Heart left ventricle (tissue), 16 donors: Measurements from ENCODE around the gene PPFIBP1. TPM values are rescaled to one million over a fixed set of nuclear protein-coding genes. Genes with fewer than 3 reads are reported as not detected.

Source experiments
- ATAC-seq, 4 donors: fragments of 200-7000 bp; cut with Tn5 transposase; one replicate each; pipeline ENCODE4 v1.9.1; 2020 to 2022; ENCODE audit warnings: moderate library complexity in 4 of 4, mild to moderate bottlenecking in 3 of 4, moderate number of reproducible peaks in 1 of 4
- DNase-seq, 5 donors: peaks; one replicate each; pipeline ENCODE4 v3.0.0-alpha.2; 2020
- H3K27ac ChIP-seq, 12 donors: fragments of 200-600 bp; sonication (generic) in 4 of 12; one replicate each; pipeline versions ENCODE4 v1.5.0 to v1.8.0; 2016 to 2022; ENCODE audit warnings: mild to moderate bottlenecking in 2 of 12
- H3K27me3 ChIP-seq, 9 donors: fragments of 200-600 bp; sonication (generic) in 2 of 9; one replicate each; pipeline versions ENCODE4 v1.5.1 to v1.8.0; 2016 to 2022; ENCODE audit warnings: mild to moderate bottlenecking in 3 of 9
- H3K36me3 ChIP-seq, 9 donors: fragments of 200-600 bp; sonication (generic) in 2 of 9; one replicate each; pipeline versions ENCODE4 v1.5.0 to v1.8.0; 2018 to 2022; ENCODE audit warnings: mild to moderate bottlenecking in 2 of 9
- H3K4me1 ChIP-seq, 12 donors: fragments of 200-600 bp; sonication (generic) in 4 of 12; one replicate each; pipeline versions ENCODE4 v1.5.0 to v1.8.0; 2016 to 2022; ENCODE audit warnings: mild to moderate bottlenecking in 3 of 12
- H3K4me3 ChIP-seq, 12 donors: fragments of 200-600 bp; sonication (generic) in 4 of 12; one replicate each; pipeline versions ENCODE4 v1.5.0 to v1.8.0; 2017 to 2022; ENCODE audit warnings: mild to moderate bottlenecking in 9 of 12, moderate library complexity in 4 of 12
- H3K9me3 ChIP-seq, 12 donors: fragments of 200-600 bp; sonication (generic) in 4 of 12; one replicate each; pipeline versions ENCODE4 v1.5.0 to v1.8.0; 2016 to 2022; ENCODE audit warnings: mild to moderate bottlenecking in 1 of 12
- CTCF ChIP-seq, 12 donors: fragments of 200-600 bp; sonication (generic) in 4 of 12; IDR thresholded peaks; one replicate each; pipeline versions ENCODE4 v1.5.0 to v1.8.0; 2018 to 2022; ENCODE audit warnings: antibody characterized with exemption in 12 of 12, mild to moderate bottlenecking in 5 of 12
- POLR2A ChIP-seq, 2 donors: fragments of 450-650 bp; IDR thresholded peaks; one replicate each; pipeline ENCODE4 v1.6.1; 2017; ENCODE audit warnings: antibody characterized with exemption in 2 of 2, mild to moderate bottlenecking in 2 of 2, moderate library complexity in 2 of 2
- WGBS, 4 donors: extraction: QIAGEN DNeasy Blood & Tissue Kit in 2 of 4; methylation state at CpG; one replicate each; pipeline versions ENCODE4 v1.1.5 to v1.1.7; 2013 to 2018; 5-methylcytosine and 5-hydroxymethylcytosine counted together
- intact Hi-C, 10 donors: fragments of 100-400 bp; cut with DNase I; formaldehyde crosslinking; loops; one replicate each; pipeline versions ENCODE4 v1.11.1 to v1.14.2; 2022
- polyA plus RNA-seq, 2 donors: library from polyadenylated mRNA; stranded (reverse); fragments of 200-250 nt; gene quantifications; one replicate each; pipeline ENCODE4 v1.2.3, GENCODE V29; 2013
- total RNA-seq, 9 donors: library from RNA; depleted of rRNA in 2 of 9; stranded (reverse); fragments of >200 nt in 2 of 9; fragmentation: NEBNext Ultra II Directional in 3 of 9; extraction: Animal tissue kit (Norgen Biotek cat#: 25700) in 3 of 9; gene quantifications; one replicate each; pipeline versions ENCODE4 v1.1.0 to v1.2.4, GENCODE V29; 2016 to 2023
- donor health status: ischemic (EF 13 %, LVEDD 7.1; RV severe dilation, severe dysfunction).
- donor health status: healthy with polysubstance abuse.
- donor health status: DM: no; HTN: yes; CAD: no.
- donor health status: DM: no; HTN: no; CAD: no.
- donor health status: ischemic (EF 25% LVEDD 6.9; RV normal size, moderate dysfunction).
- donor health status: ischemic (EF 25% LVEDD 5.7; RV mildly dilated, moderate dysfunction).
- donor health status: healthy.
- donor health status: DM: yes; HTN: yes; CAD: no.
- donor health status: ischemic (EF 35%, LVEDD 5.7; RV mildly dilated, moderate dysfunction).
- donor health status: nonischemic (EF 11% LVEDD 7.7; RV severe dilation, severe dysfunction).
- donor health status: DM: yes; HTN: yes; CAD: no.
- donor health status: PGD.
- donor health status: ischemic (EF 29% LVEDD 5.4; RV normal size, mild dysfunction).
- donor health status: nonischemic (EF 23%, LVEDD 6.1; RV moderate dilation, normal function).

PPFIBP1 gene
- total and polyA plus RNA-seq, 11 donors = 48.7 to 413 (median 265) TPM

GRCh38 chr12:27564612-27565213, 40.7 kb downstream of the PPFIBP1 start:
- Histone ChIP-seq H3K27ac (peak overlapping the region in 10 of 12 donors; percentile 9 to 66 (median 38)), H3K27me3 (no peaks in the 10 kb centered on the region), H3K36me3 (no peaks in the 10 kb centered on the region), H3K4me3 (no peak overlapping the region), H3K9me3 (no peaks in the 10 kb centered on the region), H3K4me1 (peaks cover 8 to 82% (median 59%) of the 10 kb centered on the region in 12 donors)
- 44 to 57% (median 55%) methylated on average over 9 of the region's 9 CpGs for WGBS, 4 donors
- DNase-seq = no peak
- ATAC-seq = peak in 3 of 4 donors; percentile 27 to 30 (median 29)
- intact Hi-C loops = loop anchor here in 2 of 10 donors (5.0 kb wide), 2 partner anchors 32 to 37 kb away; no protein-coding TSS in a partner anchor
- TF ChIP-seq POLR2A (IDR thresholded peaks at IDR 0.05) = no peak
- no peak for TF ChIP-seq CTCF (IDR thresholded peaks at IDR 0.05)

- no peak overlapping the region for H3K4me3 ChIP-seq
- WGBS, 4 donors = 85 to 92% (median 87%) methylated on average over 2 of the region's 2 CpGs
- peaks cover 6 to 70% (median 47%) of the 10 kb centered on the region in 12 donors for H3K4me1 ChIP-seq
- intact Hi-C loops = loop anchor here in 1 of 10 donors (5.0 kb wide), 1 partner anchor 34 kb away; no protein-coding TSS in a partner anchor
- no peak overlapping the region for H3K27ac ChIP-seq
- no peak for DNase-seq
- ATAC-seq = no peak
- no peaks in the 10 kb centered on the region for H3K36me3 ChIP-seq
- no peaks in the 10 kb centered on the region for H3K9me3 ChIP-seq
- H3K27me3 ChIP-seq = no peaks in the 10 kb centered on the region
- TF ChIP-seq CTCF (IDR thresholded peaks at IDR 0.05) = peak in 4 of 12 donors; percentile 7 to 21 (median 10)
- TF ChIP-seq POLR2A (IDR thresholded peaks at IDR 0.05) = no peak
These were observed 42.2 kb downstream of the PPFIBP1 start for GRCh38 chr12:27566159-27566558.

- WGBS, 4 donors = 31 to 52% (median 35%) methylated on average over 2 of the region's 2 CpGs
- ATAC-seq (peak in 3 of 4 donors; percentile 28 to 44 (median 36)), DNase-seq (peak in 1 of 5 donors; percentile 40)
- TF ChIP-seq POLR2A (IDR thresholded peaks at IDR 0.05) (no peak), CTCF (IDR thresholded peaks at IDR 0.05) (no peak)
- peaks cover 4 to 69% (median 46%) of the 10 kb centered on the region in 12 donors for H3K4me1 ChIP-seq
- H3K4me3 ChIP-seq = no peak overlapping the region
- H3K27me3 ChIP-seq = no peaks in the 10 kb centered on the region
- no peaks in the 10 kb centered on the region for H3K9me3 ChIP-seq
- no peak overlapping the region for H3K27ac ChIP-seq
- no peaks in the 10 kb centered on the region for H3K36me3 ChIP-seq
- intact Hi-C loops = loop anchor here in 1 of 10 donors (5.0 kb wide), 1 partner anchor 34 kb away; no protein-coding TSS in a partner anchor
These were observed 42.6 kb downstream of the PPFIBP1 start for GRCh38 chr12:27566626-27567025.

- Histone ChIP-seq H3K4me3 (no peak overlapping the region), H3K27me3 (no peaks in the 10 kb centered on the region), H3K4me1 (peaks cover 3 to 80% (median 54%) of the 10 kb centered on the region in 12 donors), H3K9me3 (no peaks in the 10 kb centered on the region), H3K36me3 (no peaks in the 10 kb centered on the region), H3K27ac (peak overlapping the region in 5 of 12 donors; percentile 6 to 64 (median 22))
- 19 to 42% (median 27%) methylated on average over 1 of the region's 1 CpG for WGBS, 4 donors
- intact Hi-C loops = no loop called here
- DNase-seq = no peak
- TF ChIP-seq CTCF (IDR thresholded peaks at IDR 0.05) (no peak), POLR2A (IDR thresholded peaks at IDR 0.05) (no peak)
- ATAC-seq = peak in 3 of 4 donors; percentile 55 to 66 (median 64)
These were observed 47.5 kb downstream of the PPFIBP1 start for GRCh38 chr12:27571463-27571862.
